ENCODE results near the gene ARL4A. TPM values are rescaled to one million over a fixed set of nuclear protein-coding genes. Genes with fewer than 3 reads are reported as not detected.

ARL4A gene
- total and polyA plus RNA-seq, 9 of the 15 experiments (the other 6 are each of a cell fraction or from before 2014, with no cell fraction given): 118 to 688 (median 172) TPM

GRCh38 chr7:12674053-12674452 lies 13.4 kb upstream of the ARL4A start (continued):
- TF ChIP-seq MAZ (CRISPR knock-in tag; conservative IDR thresholded peaks at IDR 0.05 in 1 of 2, IDR thresholded peaks at IDR 0.05 in 1 of 2): no peak
- no peak for TF ChIP-seq ZNF133 (CRISPR knock-in tag; IDR thresholded peaks at IDR 0.05)
- TF ChIP-seq HDAC3 (IDR thresholded peaks at IDR 0.05; ENCODE audit: borderline replicate concordance, partially characterized antibody): no peak

- 38% methylated on average over 4 of the region's 4 CpGs for WGBS (ENCODE audit: insufficient coverage, low coverage, missing lambda C conversion rate)
- H2AFZ ChIP-seq (ENCODE audit: low read depth, low read length): no peak overlapping the region
- no peaks in the 10 kb centered on the region for H3K9me1 ChIP-seq (ENCODE audit: control insufficient read depth, insufficient read depth, low read length)
- H3K27ac ChIP-seq (ENCODE audit: extremely low read depth, low read depth, low read length): no peak overlapping the region
- ChIA-PET CTCF (ENCODE audit: low intra/inter-chr PET ratio) (no interaction called here), POLR2A (interaction anchor here (1.1 kb wide), 1 partner anchor 271 kb away, joined by 3 read pairs; the partner anchor contains the start of gene VWDE)
- TF ChIP-seq RAD21 (CRISPR knock-in tag; conservative IDR thresholded peaks at IDR 0.05 in 1 of 2, IDR thresholded peaks at IDR 0.05 in 1 of 2) (peak; percentile 8 to 59; a peak in 2 of 4 replicates), LEF1 (IDR thresholded peaks at IDR 0.05) (peak; percentile 87; the same call in 1 of the 2 replicates), CEBPB (tag; IDR thresholded peaks at IDR 0.05) (peak; percentile 70), FOXK2 (conservative IDR thresholded peaks at IDR 0.05 in 1 of 2, IDR thresholded peaks at IDR 0.05 in 1 of 2; ENCODE audit: low read depth in 2 of 2) (0 out of 4 replicates have a peak, but pooled peaks of 1 of the 2 experiments have one; percentile 22), SMARCA4 (IDR thresholded peaks at IDR 0.05) (peak; percentile 16; the same call in 1 of the 2 replicates), CTCF (IDR thresholded peaks at IDR 0.05 in 2 of 3, conservative IDR thresholded peaks at IDR 0.05 in 1 of 3; ENCODE audit: insufficient read depth in 2 of 3, low read depth in 1 of 3, low read length in 3 of 3) (peak; percentile 44 to 60 (median 54)), MTA1 (IDR thresholded peaks at IDR 0.05; ENCODE audit: borderline replicate concordance) (no peak), SMC3 (conservative IDR thresholded peaks at IDR 0.05; ENCODE audit: insufficient read depth, low read depth, low read length) (0 out of 2 replicates have a peak, but pooled peaks have one; percentile 20), HDAC1 (IDR thresholded peaks at IDR 0.05) (no peak)
- BruUV-seq (replicated peaks): no TSS peak
- H3K4me1 ChIP-seq (replicated peaks in 1 of 2; ENCODE audit: control insufficient read depth in 2 of 2, insufficient read depth in 2 of 2, low read length in 2 of 2): no peaks in the 10 kb centered on the region
- H3K79me2 ChIP-seq (ENCODE audit: control insufficient read depth, insufficient read depth, low read length): no peaks in the 10 kb centered on the region
- H4K20me1 ChIP-seq (replicated peaks; ENCODE audit: control insufficient read depth, insufficient read depth, low read length): no peaks in the 10 kb centered on the region
- FAIRE-seq (peak; percentile 82), DNase-seq (ENCODE audit: extremely low read depth in 1 of 4, low spot score in 3 of 4) (peak; percentile 18 to 61 (median 26)), ATAC-seq (peak; percentile 84)
- H3K9ac ChIP-seq (ENCODE audit: insufficient read depth in 1 of 2, low read depth in 2 of 2, low read length in 2 of 2): no peak overlapping the region
- in situ Hi-C loops (cut with MboI): no loop called here
- no peak overlapping the region for H3K4me3 ChIP-seq
- H3K9me3 ChIP-seq (replicated peaks; ENCODE audit: control insufficient read depth, insufficient read depth, low read depth, low read length): no peaks in the 10 kb centered on the region
- intact Hi-C loops (cut with micrococcal nuclease): no loop called here
- H3K4me2 ChIP-seq (ENCODE audit: insufficient read depth, low read length): no peak overlapping the region
- no peaks in the 10 kb centered on the region for H3K27me3 ChIP-seq (ENCODE audit: control insufficient read depth in 2 of 2, insufficient read depth in 2 of 2, low read length in 2 of 2)
- no peaks in the 10 kb centered on the region for H3K36me3 ChIP-seq (ENCODE audit: control insufficient read depth, insufficient read depth, low read length)
These were observed 12.6 kb upstream of the ARL4A start for GRCh38 chr7:12674861-12675260.
